ENCODE data around the gene LCN10.

LCN10 gene

GRCh38 chr9:136700304-136700703, 42.4 kb downstream of the LCN10 start:
- no peak for DNase-seq (ENCODE audit: low read depth in 2 of 2)

- DNase-seq (ENCODE audit: low read depth in 2 of 2): no peak
These were observed 44.0 kb downstream of the LCN10 start for GRCh38 chr9:136698635-136699246.

- DNase-seq (ENCODE audit: low read depth in 2 of 2): no peak
These were observed 44.8 kb downstream of the LCN10 start for GRCh38 chr9:136697821-136698526.

GRCh38 chr9:136697146-136697820, 45.5 kb downstream of the LCN10 start:
- DNase-seq (ENCODE audit: low read depth in 2 of 2): no peak

GRCh38 chr9:136696502-136696901, 46.2 kb downstream of the LCN10 start:
- no peak for DNase-seq (ENCODE audit: low read depth in 2 of 2)

- no peak for DNase-seq (ENCODE audit: low read depth in 2 of 2)
These were observed 46.8 kb downstream of the LCN10 start for GRCh38 chr9:136695955-136696354.

- no peak for DNase-seq (ENCODE audit: low read depth in 2 of 2)
These were observed 47.3 kb downstream of the LCN10 start for GRCh38 chr9:136695435-136695895.

GRCh38 chr9:136694872-136695247, 47.9 kb downstream of the LCN10 start:
- DNase-seq (ENCODE audit: low read depth in 2 of 2): no peak

GRCh38 chr9:136694163-136694871, 48.4 kb downstream of the LCN10 start:
- peak; percentile 32 to 51 for DNase-seq (ENCODE audit: low read depth in 2 of 2)

- DNase-seq (ENCODE audit: low read depth in 2 of 2): no peak
These were observed 49.1 kb downstream of the LCN10 start for GRCh38 chr9:136693490-136694162.

- DNase-seq (ENCODE audit: low read depth in 2 of 2): no peak
These were observed 49.6 kb downstream of the LCN10 start for GRCh38 chr9:136693135-136693489.

GRCh38 chr9:136692185-136693134, 50.3 kb downstream of the LCN10 start:
- no peak for DNase-seq (ENCODE audit: low read depth in 2 of 2)

GRCh38 chr9:136691316-136692184, 51.2 kb downstream of the LCN10 start:
- DNase-seq (ENCODE audit: low read depth in 2 of 2): no peak

GRCh38 chr9:136690806-136691261, 51.9 kb downstream of the LCN10 start:
- no peak for DNase-seq (ENCODE audit: low read depth in 2 of 2)

- no peak for DNase-seq (ENCODE audit: low read depth in 2 of 2)
These were observed 52.5 kb downstream of the LCN10 start for GRCh38 chr9:136690104-136690805.

- no peak for DNase-seq (ENCODE audit: low read depth in 2 of 2)
These were observed 53.7 kb downstream of the LCN10 start for GRCh38 chr9:136689108-136689460.

GRCh38 chr9:136688274-136689107, 54.2 kb downstream of the LCN10 start:
- DNase-seq (ENCODE audit: low read depth in 2 of 2): no peak

All from stimulated activated CD4-positive, alpha-beta T cell treated with anti-CD3 and anti-CD28 coated beads, Interleukin-4, amount 100 ng/mL, for 48 hours (primary cell).